HAP-1 (cell line): ENCODE measurements around the gene MYO5C.

Experiments used
- DNase-seq, 2 experiments: peaks; one replicate each; pipeline ENCODE4 v3.0.0-alpha.2; 2016 to 2020; ENCODE audit warnings: low spot score in 2 of 2
- H3K27me3 ChIP-seq: fragments of 250-450 bp; sonication (Bioruptor Pico); 2 replicates; pipeline ENCODE4 v1.5.1; 2020; ENCODE audit warnings: low read depth, mild to moderate bottlenecking, moderate library complexity
- H3K36me3 ChIP-seq: fragments of 250-450 bp; sonication (Bioruptor Pico); replicated peaks from 2 replicates; pipeline ENCODE4 v1.5.1; 2020; ENCODE audit warnings: mild to moderate bottlenecking
- H3K4me1 ChIP-seq: fragments of 250-450 bp; sonication (Bioruptor Pico); 2 replicates; pipeline ENCODE4 v1.5.1; 2020; ENCODE audit warnings: mild to moderate bottlenecking
- H3K4me3 ChIP-seq: fragments of 250-450 bp; sonication (Bioruptor Pico); 2 replicates; pipeline ENCODE4 v1.5.1; 2020; ENCODE audit warnings: mild to moderate bottlenecking, moderate library complexity
- H3K9me3 ChIP-seq: fragments of 250-450 bp; sonication (Bioruptor Pico); 2 replicates; pipeline ENCODE4 v1.5.1; 2020; ENCODE audit warnings: mild to moderate bottlenecking, moderate library complexity
- in situ Hi-C: fragments of 300-500 bp; cut with MboI; formaldehyde crosslinking; loops from 3 replicates; pipeline ENCODE4 v1.14.3; 2020; ENCODE audit warnings: low sequenced_read_pairs, inconsistent platforms, mixed read lengths

Gene MYO5C

GRCh38 chr15:52164631-52165265, 130.9 kb downstream of the MYO5C start:
- in situ Hi-C loops = no loop called here
- peaks cover 13% of the 10 kb centered on the region for H3K4me1 ChIP-seq
- no peaks in the 10 kb centered on the region for H3K36me3 ChIP-seq
- H3K27me3 ChIP-seq = no peaks in the 10 kb centered on the region
- DNase-seq = no peak
- H3K9me3 ChIP-seq = no peaks in the 10 kb centered on the region
- no peak overlapping the region for H3K4me3 ChIP-seq

GRCh38 chr15:52163321-52164190, 132.0 kb downstream of the MYO5C start:
- H3K9me3 ChIP-seq = no peaks in the 10 kb centered on the region
- no peaks in the 10 kb centered on the region for H3K36me3 ChIP-seq
- in situ Hi-C loops = no loop called here
- no peak overlapping the region for H3K4me3 ChIP-seq
- peak in 1 of 2 experiments; percentile 48 for DNase-seq
- no peaks in the 10 kb centered on the region for H3K27me3 ChIP-seq
- peaks cover 13% of the 10 kb centered on the region for H3K4me1 ChIP-seq

- Histone ChIP-seq H3K36me3 (no peaks in the 10 kb centered on the region), H3K4me1 (peaks cover 13% of the 10 kb centered on the region), H3K4me3 (no peak overlapping the region), H3K9me3 (no peaks in the 10 kb centered on the region), H3K27me3 (no peaks in the 10 kb centered on the region)
- DNase-seq = no peak
- in situ Hi-C loops = no loop called here
These were observed 132.7 kb downstream of the MYO5C start for GRCh38 chr15:52162876-52163275.

GRCh38 chr15:52162260-52162659, 133.3 kb downstream of the MYO5C start:
- Histone ChIP-seq H3K9me3 (no peaks in the 10 kb centered on the region), H3K36me3 (no peaks in the 10 kb centered on the region), H3K4me1 (peaks cover 13% of the 10 kb centered on the region), H3K4me3 (no peak overlapping the region), H3K27me3 (no peaks in the 10 kb centered on the region)
- no peak for DNase-seq
- in situ Hi-C loops = no loop called here

- in situ Hi-C loops = no loop called here
- no peak overlapping the region for H3K4me3 ChIP-seq
- no peaks in the 10 kb centered on the region for H3K9me3 ChIP-seq
- no peaks in the 10 kb centered on the region for H3K36me3 ChIP-seq
- H3K27me3 ChIP-seq = no peaks in the 10 kb centered on the region
- DNase-seq = no peak
- peaks cover 13% of the 10 kb centered on the region for H3K4me1 ChIP-seq
These were observed 134.1 kb downstream of the MYO5C start for GRCh38 chr15:52161406-52161966.

- no peaks in the 10 kb centered on the region for H3K36me3 ChIP-seq
- in situ Hi-C loops = no loop called here
- DNase-seq = no peak
- H3K9me3 ChIP-seq = no peaks in the 10 kb centered on the region
- H3K27me3 ChIP-seq = no peaks in the 10 kb centered on the region
- no peak overlapping the region for H3K4me3 ChIP-seq
- H3K4me1 ChIP-seq = peaks cover under 1% of the 10 kb centered on the region; the same call in 1 of the 2 replicates
These were observed 136.0 kb downstream of the MYO5C start for GRCh38 chr15:52159645-52160044.

- Histone ChIP-seq H3K4me3 (no peak overlapping the region), H3K36me3 (no peaks in the 10 kb centered on the region), H3K27me3 (no peaks in the 10 kb centered on the region), H3K9me3 (no peaks in the 10 kb centered on the region), H3K4me1 (no peaks in the 10 kb centered on the region)
- no peak for DNase-seq
- in situ Hi-C loops = no loop called here
These were observed 137.4 kb downstream of the MYO5C start for GRCh38 chr15:52158084-52158765.

GRCh38 chr15:52155878-52156277, 139.7 kb downstream of the MYO5C start:
- Histone ChIP-seq H3K9me3 (no peaks in the 10 kb centered on the region), H3K27me3 (no peaks in the 10 kb centered on the region), H3K36me3 (no peaks in the 10 kb centered on the region), H3K4me3 (no peak overlapping the region), H3K4me1 (no peaks in the 10 kb centered on the region)
- in situ Hi-C loops = no loop called here
- DNase-seq = no peak

GRCh38 chr15:52154896-52155865, 140.4 kb downstream of the MYO5C start:
- H3K4me1 ChIP-seq = no peaks in the 10 kb centered on the region
- DNase-seq = no peak
- H3K4me3 ChIP-seq = no peak overlapping the region
- no peaks in the 10 kb centered on the region for H3K9me3 ChIP-seq
- in situ Hi-C loops = no loop called here
- H3K27me3 ChIP-seq = no peaks in the 10 kb centered on the region
- no peaks in the 10 kb centered on the region for H3K36me3 ChIP-seq

- Histone ChIP-seq H3K36me3 (no peaks in the 10 kb centered on the region; the same call in 1 of the 2 replicates), H3K9me3 (no peaks in the 10 kb centered on the region), H3K27me3 (no peaks in the 10 kb centered on the region), H3K4me1 (no peaks in the 10 kb centered on the region), H3K4me3 (no peak overlapping the region)
- in situ Hi-C loops = no loop called here
- DNase-seq = no peak
These were observed 141.4 kb downstream of the MYO5C start for GRCh38 chr15:52153900-52154895.

GRCh38 chr15:52151353-52151752, 144.3 kb downstream of the MYO5C start:
- DNase-seq = no peak
- H3K4me3 ChIP-seq = no peak overlapping the region
- H3K36me3 ChIP-seq = peaks cover 3% of the 10 kb centered on the region
- in situ Hi-C loops = no loop called here
- no peaks in the 10 kb centered on the region for H3K9me3 ChIP-seq
- H3K27me3 ChIP-seq = no peaks in the 10 kb centered on the region
- H3K4me1 ChIP-seq = no peaks in the 10 kb centered on the region

- in situ Hi-C loops = no loop called here
- Histone ChIP-seq H3K9me3 (no peaks in the 10 kb centered on the region), H3K4me1 (no peaks in the 10 kb centered on the region), H3K4me3 (no peak overlapping the region), H3K27me3 (no peaks in the 10 kb centered on the region), H3K36me3 (peaks cover 3% of the 10 kb centered on the region)
- DNase-seq = no peak
These were observed 144.7 kb downstream of the MYO5C start for GRCh38 chr15:52150871-52151270.
